Psoas muscle (tissue), 8 donors: ENCODE measurements around the gene SSB. TPM values are rescaled to one million over a fixed set of nuclear protein-coding genes. Genes with fewer than 3 reads are reported as not detected.
"Not testable (repeated sequence)": the region's sequence is repeated elsewhere in the genome, so short reads cannot be mapped to it uniquely, and the experiment has no call there.

Source experiments
- ATAC-seq, 4 donors: fragments of 200-7000 bp; cut with Tn5 transposase; one replicate each; pipeline ENCODE4 v1.9.1; 2020; ENCODE audit warnings: moderate library complexity in 3 of 4, mild to moderate bottlenecking in 2 of 4
- DNase-seq, 2 donors: peaks; one replicate each; pipeline ENCODE4 v3.0.0-alpha.2; 2020
- H3K27ac ChIP-seq: fragments of 200-600 bp; one replicate; pipeline ENCODE4 v1.8.0; 2022
- H3K27me3 ChIP-seq, 3 donors: fragments of 200-600 bp in 1 of 3; one replicate each; pipeline versions ENCODE4 v1.6.1 to v1.8.0; 2013 to 2022; ENCODE audit warnings: low read length in 2 of 3, mild to moderate bottlenecking in 2 of 3, moderate library complexity in 1 of 3; ENCODE audit not compliant: insufficient read depth in 3 of 3
- H3K36me3 ChIP-seq, 2 donors: fragments of 200-600 bp in 1 of 2; one replicate each; pipeline versions ENCODE4 v1.6.1 to v1.8.0; 2013 to 2022; ENCODE audit warnings: low read depth in 1 of 2, mild to moderate bottlenecking in 1 of 2, moderate library complexity in 1 of 2; ENCODE audit not compliant: insufficient read depth in 1 of 2
- H3K4me1 ChIP-seq: fragments of 200-600 bp; one replicate; pipeline ENCODE4 v1.8.0; 2022
- H3K4me3 ChIP-seq: fragments of 200-600 bp; one replicate; pipeline ENCODE4 v1.8.0; 2022; ENCODE audit warnings: mild to moderate bottlenecking
- H3K9me3 ChIP-seq: fragments of 200-600 bp; one replicate; pipeline ENCODE4 v1.8.0; 2022
- WGBS, 3 donors: extraction: QIAGEN DNeasy Blood & Tissue Kit; methylation state at CpG; one replicate each; pipeline versions ENCODE4 v1.1.6 to v1.1.7; 2013; 5-methylcytosine and 5-hydroxymethylcytosine counted together
- intact Hi-C, 2 donors: fragments of 100-400 bp; cut with DNase I; formaldehyde crosslinking; loops; one replicate each; pipeline versions ENCODE4 v1.11.0 to v1.14.2; 2022
- polyA plus RNA-seq, 3 donors: library from polyadenylated mRNA; stranded (reverse); fragments of 200-250 nt; gene quantifications; one replicate each; pipeline ENCODE4 v1.2.3, GENCODE V29; 2013
- total RNA-seq, 4 donors: library from RNA; stranded (reverse); fragmentation: NEBNext Ultra II Directional in 2 of 4; extraction: Animal tissue kit (Norgen Biotek cat#: 25700) in 2 of 4; gene quantifications; one replicate each; pipeline versions ENCODE4 v1.2.1 to v1.2.4, GENCODE V29; 2021 to 2023
- TF ChIP-seq, protein P1 (sequence below): fragments of 200-600 bp; IDR thresholded peaks from one replicate; pipeline ENCODE4 v1.8.0; 2022; ENCODE audit warnings: antibody characterized with exemption
- donor health status: healthy with polysubstance abuse.
- donor health status: DM: no; HTN: no; CAD: no; lungs with moderate emphysema.
- donor health status: Bipolar disorder and iron deficiency.
- donor health status: healthy.
- donor health status: DM: yes; HTN: yes; CAD: no.
- donor health status: DM: no; HTN: no; CAD: no.
- donor health status: DM: no; HTN: no; CAD: no.
- donor health status: DM: yes; HTN: yes; CAD: no.

SSB gene
- total and polyA plus RNA-seq, 7 donors = 37.9 to 120 (median 56.7) TPM

- H3K27ac ChIP-seq = no peak overlapping the region
- H3K4me1 ChIP-seq = no peaks in the 10 kb centered on the region
- no peaks in the 10 kb centered on the region for H3K9me3 ChIP-seq
- ATAC-seq = no peak
- no peaks in the 10 kb centered on the region for H3K36me3 ChIP-seq
- intact Hi-C loops = no loop called here
- H3K4me3 ChIP-seq = no peak overlapping the region
- TF ChIP-seq, protein P1, sequence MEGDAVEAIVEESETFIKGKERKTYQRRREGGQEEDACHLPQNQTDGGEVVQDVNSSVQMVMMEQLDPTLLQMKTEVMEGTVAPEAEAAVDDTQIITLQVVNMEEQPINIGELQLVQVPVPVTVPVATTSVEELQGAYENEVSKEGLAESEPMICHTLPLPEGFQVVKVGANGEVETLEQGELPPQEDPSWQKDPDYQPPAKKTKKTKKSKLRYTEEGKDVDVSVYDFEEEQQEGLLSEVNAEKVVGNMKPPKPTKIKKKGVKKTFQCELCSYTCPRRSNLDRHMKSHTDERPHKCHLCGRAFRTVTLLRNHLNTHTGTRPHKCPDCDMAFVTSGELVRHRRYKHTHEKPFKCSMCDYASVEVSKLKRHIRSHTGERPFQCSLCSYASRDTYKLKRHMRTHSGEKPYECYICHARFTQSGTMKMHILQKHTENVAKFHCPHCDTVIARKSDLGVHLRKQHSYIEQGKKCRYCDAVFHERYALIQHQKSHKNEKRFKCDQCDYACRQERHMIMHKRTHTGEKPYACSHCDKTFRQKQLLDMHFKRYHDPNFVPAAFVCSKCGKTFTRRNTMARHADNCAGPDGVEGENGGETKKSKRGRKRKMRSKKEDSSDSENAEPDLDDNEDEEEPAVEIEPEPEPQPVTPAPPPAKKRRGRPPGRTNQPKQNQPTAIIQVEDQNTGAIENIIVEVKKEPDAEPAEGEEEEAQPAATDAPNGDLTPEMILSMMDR = no peak
- no peak for DNase-seq
- WGBS, 3 donors = 56 to 82% (median 64%) methylated on average over 3 of the region's 3 CpGs
- no peaks in the 10 kb centered on the region for H3K27me3 ChIP-seq
These were observed 41.3 kb upstream of the SSB start for GRCh38 chr2:169757356-169757755.

GRCh38 chr2:169757778-169758177 lies 40.9 kb upstream of the SSB start:
- H3K4me1 ChIP-seq = no peaks in the 10 kb centered on the region
- H3K9me3 ChIP-seq = no peaks in the 10 kb centered on the region
- 95 to 99% (median 98%) methylated on average over 2 of the region's 2 CpGs for WGBS, 3 donors
- DNase-seq (no peak), ATAC-seq (no peak)
- H3K4me3 ChIP-seq = no peak overlapping the region
- H3K27ac ChIP-seq = no peak overlapping the region
- intact Hi-C loops = no loop called here
- no peaks in the 10 kb centered on the region for H3K27me3 ChIP-seq
- TF ChIP-seq, protein P1 = no peak
- H3K36me3 ChIP-seq = peaks cover 0 to under 1% of the 10 kb centered on the region in 2 donors

- no peak for ATAC-seq
- TF ChIP-seq, protein P1 = no peak
- Histone ChIP-seq H3K4me1 (no peaks in the 10 kb centered on the region), H3K9me3 (no peaks in the 10 kb centered on the region), H3K36me3 (peaks cover 0 to 3% of the 10 kb centered on the region in 2 donors), H3K4me3 (no peak overlapping the region), H3K27ac (no peak overlapping the region), H3K27me3 (no peaks in the 10 kb centered on the region)
- no peak for DNase-seq
- WGBS, 3 donors = 70% methylated on average over 7 of the region's 7 CpGs
- intact Hi-C loops = no loop called here
These were observed 38.7 kb upstream of the SSB start for GRCh38 chr2:169759987-169760386.

DNA sequence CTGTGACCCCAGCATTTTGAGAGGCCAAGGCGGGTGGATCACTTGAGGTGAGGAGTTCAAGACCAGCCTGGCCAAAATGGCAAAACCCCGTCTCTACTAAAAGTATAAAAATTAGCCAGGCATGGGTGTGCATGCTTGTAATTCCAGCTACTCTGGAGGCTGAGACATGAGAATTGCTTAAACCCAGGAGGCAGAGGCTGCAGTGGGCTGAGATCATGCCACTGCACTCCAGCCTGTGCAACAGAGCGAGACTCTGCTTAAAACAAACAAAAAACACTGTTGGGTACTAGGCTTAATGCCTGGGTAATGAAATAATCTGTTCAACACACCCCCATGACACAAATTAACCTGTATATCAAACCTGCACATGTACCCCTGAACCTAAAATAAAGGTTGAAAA lies 37.9 kb upstream of the SSB start:
- WGBS, 3 donors = 94 to 97% (median 96%) methylated on average over 3 of the region's 3 CpGs
- H3K36me3 ChIP-seq, H3K9me3 ChIP-seq, H3K27ac ChIP-seq, H3K4me3 ChIP-seq, intact Hi-C loops, H3K4me1 ChIP-seq, DNase-seq, ATAC-seq, H3K27me3 ChIP-seq: not testable (repeated sequence)

- H3K4me3 ChIP-seq = no peak overlapping the region
- peaks cover 0 to 3% of the 10 kb centered on the region in 2 donors for H3K36me3 ChIP-seq
- intact Hi-C loops = no loop called here
- DNase-seq = no peak
- H3K27me3 ChIP-seq = no peaks in the 10 kb centered on the region
- ATAC-seq = no peak
- TF ChIP-seq, protein P1 = no peak
- no peaks in the 10 kb centered on the region for H3K4me1 ChIP-seq
- no peaks in the 10 kb centered on the region for H3K9me3 ChIP-seq
- H3K27ac ChIP-seq = no peak overlapping the region
- 94 to 95% (median 94%) methylated on average over 9 of the region's 9 CpGs for WGBS, 3 donors
These were observed 37.3 kb upstream of the SSB start for GRCh38 chr2:169761251-169761969.
